ENCODE results near the gene CEMIP. TPM values are rescaled to one million over a fixed set of nuclear protein-coding genes. Genes with fewer than 3 reads are reported as not detected.

The CEMIP gene
- total RNA-seq, 1 donor from 2014 or later = 0.52 TPM

GRCh38 chr15:80982839-80983238, 203.7 kb downstream of the CEMIP start:
- H3K27me3 ChIP-seq (ENCODE audit: control insufficient read depth in 3 of 3, insufficient read depth in 3 of 3, low read length in 3 of 3) = no peaks in the 10 kb centered on the region
- peaks cover 12 to 18% (median 15%) of the 10 kb centered on the region in 3 donors for H3K36me3 ChIP-seq (ENCODE audit: control insufficient read depth in 3 of 3, insufficient read depth in 3 of 3, low read length in 3 of 3)
- H3K4me1 ChIP-seq (ENCODE audit: control insufficient read depth in 3 of 3, insufficient read depth in 3 of 3, low read length in 3 of 3) = peaks cover 6 to 13% (median 7%) of the 10 kb centered on the region in 3 donors
- no peak overlapping the region for H3K9ac ChIP-seq (ENCODE audit: low read depth in 1 of 3, low read length in 3 of 3)
- H3K4me3 ChIP-seq (ENCODE audit: low read length in 3 of 3) = no peak overlapping the region
- no peak overlapping the region for H3K27ac ChIP-seq (ENCODE audit: low read depth, low read length)
- no peaks in the 10 kb centered on the region for H3K9me3 ChIP-seq (ENCODE audit: control insufficient read depth in 3 of 3, low read length in 3 of 3)

GRCh38 chr15:80984856-80985255, 205.7 kb downstream of the CEMIP start:
- Histone ChIP-seq H3K4me3 (ENCODE audit: low read length in 3 of 3) (no peak overlapping the region), H3K4me1 (ENCODE audit: control insufficient read depth in 3 of 3, insufficient read depth in 3 of 3, low read length in 3 of 3) (peaks cover 18 to 24% (median 18%) of the 10 kb centered on the region in 3 donors), H3K9ac (ENCODE audit: low read depth in 1 of 3, low read length in 3 of 3) (no peak overlapping the region), H3K36me3 (ENCODE audit: control insufficient read depth in 3 of 3, insufficient read depth in 3 of 3, low read length in 3 of 3) (peaks cover 0 to 5% (median 4%) of the 10 kb centered on the region in 3 donors), H3K27ac (ENCODE audit: low read depth, low read length) (no peak overlapping the region), H3K27me3 (ENCODE audit: control insufficient read depth in 3 of 3, insufficient read depth in 3 of 3, low read length in 3 of 3) (no peaks in the 10 kb centered on the region), H3K9me3 (ENCODE audit: control insufficient read depth in 3 of 3, low read length in 3 of 3) (no peaks in the 10 kb centered on the region)

- no peaks in the 10 kb centered on the region for H3K27me3 ChIP-seq (ENCODE audit: control insufficient read depth in 3 of 3, insufficient read depth in 3 of 3, low read length in 3 of 3)
- no peak overlapping the region for H3K4me3 ChIP-seq (ENCODE audit: low read length in 3 of 3)
- no peaks in the 10 kb centered on the region for H3K9me3 ChIP-seq (ENCODE audit: control insufficient read depth in 3 of 3, low read length in 3 of 3)
- no peak overlapping the region for H3K9ac ChIP-seq (ENCODE audit: low read depth in 1 of 3, low read length in 3 of 3)
- no peak overlapping the region for H3K27ac ChIP-seq (ENCODE audit: low read depth, low read length)
- H3K36me3 ChIP-seq (ENCODE audit: control insufficient read depth in 3 of 3, insufficient read depth in 3 of 3, low read length in 3 of 3) = peaks cover 0 to 2% (median 0%) of the 10 kb centered on the region in 3 donors
- H3K4me1 ChIP-seq (ENCODE audit: control insufficient read depth in 3 of 3, insufficient read depth in 3 of 3, low read length in 3 of 3) = peaks cover 18 to 31% (median 19%) of the 10 kb centered on the region in 3 donors
Observed at GRCh38 chr15:80985981-80986380, 206.8 kb downstream of the CEMIP start.

GRCh38 chr15:80986487-80986886, 207.3 kb downstream of the CEMIP start:
- no peak overlapping the region for H3K4me3 ChIP-seq (ENCODE audit: low read length in 3 of 3)
- H3K9ac ChIP-seq (ENCODE audit: low read depth in 1 of 3, low read length in 3 of 3) = no peak overlapping the region
- peaks cover 0 to 2% (median 0%) of the 10 kb centered on the region in 3 donors for H3K36me3 ChIP-seq (ENCODE audit: control insufficient read depth in 3 of 3, insufficient read depth in 3 of 3, low read length in 3 of 3)
- H3K27me3 ChIP-seq (ENCODE audit: control insufficient read depth in 3 of 3, insufficient read depth in 3 of 3, low read length in 3 of 3) = no peaks in the 10 kb centered on the region
- H3K9me3 ChIP-seq (ENCODE audit: control insufficient read depth in 3 of 3, low read length in 3 of 3) = no peaks in the 10 kb centered on the region
- no peak overlapping the region for H3K27ac ChIP-seq (ENCODE audit: low read depth, low read length)
- peaks cover 23 to 35% (median 24%) of the 10 kb centered on the region in 3 donors for H3K4me1 ChIP-seq (ENCODE audit: control insufficient read depth in 3 of 3, insufficient read depth in 3 of 3, low read length in 3 of 3)

GRCh38 chr15:80988148-80988796, 209.1 kb downstream of the CEMIP start:
- Histone ChIP-seq H3K9ac (ENCODE audit: low read depth in 1 of 3, low read length in 3 of 3) (peak overlapping the region in 1 of 3 donors; percentile 94), H3K4me1 (ENCODE audit: control insufficient read depth in 3 of 3, insufficient read depth in 3 of 3, low read length in 3 of 3) (peaks cover 24 to 39% (median 27%) of the 10 kb centered on the region in 3 donors), H3K9me3 (ENCODE audit: control insufficient read depth in 3 of 3, low read length in 3 of 3) (no peaks in the 10 kb centered on the region), H3K4me3 (ENCODE audit: low read length in 3 of 3) (peak overlapping the region; percentile 74 to 88 (median 84)), H3K36me3 (ENCODE audit: control insufficient read depth in 3 of 3, insufficient read depth in 3 of 3, low read length in 3 of 3) (peaks cover 0 to 2% (median 0%) of the 10 kb centered on the region in 3 donors), H3K27ac (ENCODE audit: low read depth, low read length) (no peak overlapping the region), H3K27me3 (ENCODE audit: control insufficient read depth in 3 of 3, insufficient read depth in 3 of 3, low read length in 3 of 3) (no peaks in the 10 kb centered on the region)

GRCh38 chr15:80989081-80989517, 209.9 kb downstream of the CEMIP start:
- Histone ChIP-seq H3K27ac (ENCODE audit: low read depth, low read length) (peak overlapping the region; percentile 77), H3K4me1 (ENCODE audit: control insufficient read depth in 3 of 3, insufficient read depth in 3 of 3, low read length in 3 of 3) (peaks cover 24 to 39% (median 27%) of the 10 kb centered on the region in 3 donors), H3K36me3 (ENCODE audit: control insufficient read depth in 3 of 3, insufficient read depth in 3 of 3, low read length in 3 of 3) (peaks cover 0 to 2% (median 0%) of the 10 kb centered on the region in 3 donors), H3K9ac (ENCODE audit: low read depth in 1 of 3, low read length in 3 of 3) (peak overlapping the region; percentile 90 to 94 (median 93)), H3K9me3 (ENCODE audit: control insufficient read depth in 3 of 3, low read length in 3 of 3) (no peaks in the 10 kb centered on the region), H3K27me3 (ENCODE audit: control insufficient read depth in 3 of 3, insufficient read depth in 3 of 3, low read length in 3 of 3) (no peaks in the 10 kb centered on the region), H3K4me3 (ENCODE audit: low read length in 3 of 3) (peak overlapping the region; percentile 74 to 88 (median 84))

- peak within 1 kb of the TSS; percentile 74 to 88 (median 84) for H3K4me3 ChIP-seq (ENCODE audit: low read length in 3 of 3)
- H3K4me1 ChIP-seq (ENCODE audit: control insufficient read depth in 3 of 3, insufficient read depth in 3 of 3, low read length in 3 of 3) = peaks cover 24 to 38% (median 26%) of the 10 kb centered on the region in 3 donors
- peak within 1 kb of the TSS; percentile 77 for H3K27ac ChIP-seq (ENCODE audit: low read depth, low read length)
- no peaks in the 10 kb centered on the region for H3K9me3 ChIP-seq (ENCODE audit: control insufficient read depth in 3 of 3, low read length in 3 of 3)
- H3K36me3 ChIP-seq (ENCODE audit: control insufficient read depth in 3 of 3, insufficient read depth in 3 of 3, low read length in 3 of 3) = peaks cover 0 to 2% (median 0%) of the 10 kb centered on the region in 3 donors
- peak within 1 kb of the TSS; percentile 90 to 94 (median 93) for H3K9ac ChIP-seq (ENCODE audit: low read depth in 1 of 3, low read length in 3 of 3)
- H3K27me3 ChIP-seq (ENCODE audit: control insufficient read depth in 3 of 3, insufficient read depth in 3 of 3, low read length in 3 of 3) = no peaks in the 10 kb centered on the region
Observed at GRCh38 chr15:80989518-80990478, 210.6 kb downstream of the CEMIP start, which contains the start of gene MESD. Gene MESD (minus strand): TSS chr15:80989819. CDS start chr15:80989791, 28 bp downstream.

- peaks cover 21 to 34% (median 21%) of the 10 kb centered on the region in 3 donors for H3K4me1 ChIP-seq (ENCODE audit: control insufficient read depth in 3 of 3, insufficient read depth in 3 of 3, low read length in 3 of 3)
- no peak overlapping the region for H3K9ac ChIP-seq (ENCODE audit: low read depth in 1 of 3, low read length in 3 of 3)
Observed at GRCh38 chr15:80990955-80991354, 211.8 kb downstream of the CEMIP start.

GRCh38 chr15:80991421-80991820, 212.3 kb downstream of the CEMIP start:
- peak overlapping the region in 1 of 3 donors; percentile 24 for H3K4me3 ChIP-seq (ENCODE audit: low read length in 3 of 3)
- H3K9me3 ChIP-seq (ENCODE audit: control insufficient read depth in 3 of 3, low read length in 3 of 3) = no peaks in the 10 kb centered on the region
- no peaks in the 10 kb centered on the region for H3K27me3 ChIP-seq (ENCODE audit: control insufficient read depth in 3 of 3, insufficient read depth in 3 of 3, low read length in 3 of 3)
- peak overlapping the region; percentile 77 for H3K27ac ChIP-seq (ENCODE audit: low read depth, low read length)
- H3K4me1 ChIP-seq (ENCODE audit: control insufficient read depth in 3 of 3, insufficient read depth in 3 of 3, low read length in 3 of 3) = peaks cover 21 to 34% (median 21%) of the 10 kb centered on the region in 3 donors
- H3K36me3 ChIP-seq (ENCODE audit: control insufficient read depth in 3 of 3, insufficient read depth in 3 of 3, low read length in 3 of 3) = peaks cover 0 to 2% (median 0%) of the 10 kb centered on the region in 3 donors
- H3K9ac ChIP-seq (ENCODE audit: low read depth in 1 of 3, low read length in 3 of 3) = no peak overlapping the region

More at GRCh38 chr15:80990955-80991354, 211.8 kb downstream of the CEMIP start:
- no peaks in the 10 kb centered on the region for H3K9me3 ChIP-seq (ENCODE audit: control insufficient read depth in 3 of 3, low read length in 3 of 3)
- H3K36me3 ChIP-seq (ENCODE audit: control insufficient read depth in 3 of 3, insufficient read depth in 3 of 3, low read length in 3 of 3) = peaks cover 0 to 2% (median 0%) of the 10 kb centered on the region in 3 donors
- peak overlapping the region in 1 of 3 donors; percentile 24 for H3K4me3 ChIP-seq (ENCODE audit: low read length in 3 of 3)
- H3K27me3 ChIP-seq (ENCODE audit: control insufficient read depth in 3 of 3, insufficient read depth in 3 of 3, low read length in 3 of 3) = no peaks in the 10 kb centered on the region
- H3K27ac ChIP-seq (ENCODE audit: low read depth, low read length) = peak overlapping the region; percentile 77
